GM19397 (cell line): ENCODE results near the gene MTARC2.

Source experiments
- ATAC-seq: cut with Tn5 transposase; IDR thresholded peaks from one replicate; pipeline ENCODE4 v1.9.1; 2021; ENCODE audit warnings: mild to moderate bottlenecking, moderate library complexity; ENCODE audit not compliant: unreplicated experiment

MTARC2 gene

GRCh38 chr1:220797044-220797443 is 48.9 kb downstream of the MTARC2 start:
- no peak for ATAC-seq

DNA sequence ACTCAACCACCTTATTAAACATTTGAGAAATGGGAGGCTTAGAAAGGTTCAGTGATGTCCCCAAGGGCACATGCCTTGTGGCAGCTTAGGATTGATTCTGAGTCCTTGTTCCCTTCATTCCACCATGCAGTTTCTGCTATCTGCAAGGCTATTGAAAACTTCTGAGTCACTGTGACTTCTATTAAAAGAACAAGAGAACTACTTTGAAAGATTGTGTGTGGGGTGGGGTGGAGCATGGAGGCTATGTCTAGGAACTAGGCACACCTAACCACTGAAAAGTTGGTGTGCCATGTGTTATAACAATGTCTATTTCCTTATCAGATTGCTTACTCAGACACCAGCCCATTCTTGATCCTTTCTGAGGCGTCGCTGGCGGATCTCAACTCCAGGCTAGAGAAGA is 49.4 kb downstream of the MTARC2 start:
- ATAC-seq: no peak

GRCh38 chr1:220798338-220798737 is 50.2 kb downstream of the MTARC2 start:
- no peak for ATAC-seq

DNA sequence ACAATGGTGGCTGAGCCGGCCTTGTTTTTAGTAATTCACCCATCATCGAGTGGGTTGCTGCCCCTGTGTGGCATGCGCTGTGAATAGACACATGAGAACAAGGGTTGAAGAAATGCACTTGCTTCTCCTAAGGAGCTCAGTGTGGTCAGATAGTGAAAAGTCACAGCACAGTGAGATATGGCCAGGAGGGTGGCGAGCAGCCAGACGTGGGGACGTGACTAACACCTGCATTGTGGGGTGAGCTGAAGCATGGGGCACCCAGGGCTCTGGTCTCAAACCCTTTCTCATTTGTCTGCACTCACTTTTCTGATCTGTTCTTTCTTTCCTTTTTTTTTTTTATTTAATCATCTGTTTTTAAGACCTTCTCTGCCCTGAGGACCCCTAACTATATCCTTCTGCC is 52.1 kb downstream of the MTARC2 start:
- no peak for ATAC-seq

DNA sequence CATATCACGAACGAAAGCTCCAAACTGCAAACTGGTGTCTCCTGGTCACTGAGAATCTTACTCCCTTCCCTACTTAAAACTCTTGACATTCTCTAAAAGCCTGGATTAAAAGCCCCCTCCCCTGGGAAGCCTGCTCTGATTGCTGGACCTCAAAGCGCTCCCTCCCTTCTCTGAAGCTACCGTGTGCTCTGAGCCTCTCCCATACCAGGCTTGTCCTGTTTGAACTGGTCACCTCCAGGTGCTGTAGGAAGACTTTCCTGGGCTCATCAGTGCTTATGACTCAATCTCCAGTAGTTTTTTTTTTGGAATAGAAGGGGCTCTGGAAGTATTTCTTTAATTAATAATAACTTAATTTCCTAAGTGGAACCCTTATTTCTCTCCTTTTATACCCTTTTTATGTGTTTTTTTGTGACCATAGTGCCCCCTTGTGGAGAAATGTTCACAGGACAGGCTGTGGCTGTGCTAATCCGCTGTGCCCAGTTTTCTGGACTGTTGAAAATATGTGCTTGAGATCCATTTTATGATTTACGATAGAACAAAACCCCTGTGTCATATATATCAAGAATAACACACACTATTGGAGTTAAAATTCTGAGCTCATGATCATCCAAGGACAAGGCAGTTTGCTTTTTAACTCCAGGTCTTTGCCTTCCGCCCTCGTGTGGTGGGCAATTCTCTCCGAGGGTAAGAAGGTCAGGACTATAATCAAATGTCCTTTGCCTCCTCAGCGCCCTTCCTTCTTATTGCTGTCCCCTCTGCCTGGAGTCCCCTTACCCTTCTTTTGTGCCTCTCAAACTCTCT is 55.5 kb downstream of the MTARC2 start:
- no peak for ATAC-seq

DNA sequence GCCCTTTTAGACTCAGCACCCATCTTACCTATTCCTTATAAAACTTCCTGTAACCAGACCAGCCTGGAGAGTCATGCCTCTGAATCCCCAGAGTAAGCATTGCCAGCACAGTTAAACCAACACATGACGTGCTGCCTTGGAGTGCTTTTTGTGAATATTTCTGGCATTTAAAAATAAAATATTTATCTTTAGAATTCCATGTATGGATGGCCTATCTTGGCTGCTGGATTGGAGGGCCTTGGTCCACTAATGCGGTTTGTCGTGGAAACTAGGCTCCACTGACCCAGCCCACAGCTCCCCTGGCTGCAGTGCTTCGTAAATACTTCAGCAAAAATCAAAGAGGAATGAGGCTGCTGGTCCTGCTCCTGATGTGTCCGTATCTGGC is 56.1 kb downstream of the MTARC2 start:
- ATAC-seq: no peak

GRCh38 chr1:220806408-220806807 is 58.3 kb downstream of the MTARC2 start:
- ATAC-seq: no peak

GRCh38 chr1:220807726-220808125 is 59.6 kb downstream of the MTARC2 start:
- no peak for ATAC-seq

- no peak for ATAC-seq
Measured at GRCh38 chr1:220808345-220809186, 60.4 kb downstream of the MTARC2 start.

DNA sequence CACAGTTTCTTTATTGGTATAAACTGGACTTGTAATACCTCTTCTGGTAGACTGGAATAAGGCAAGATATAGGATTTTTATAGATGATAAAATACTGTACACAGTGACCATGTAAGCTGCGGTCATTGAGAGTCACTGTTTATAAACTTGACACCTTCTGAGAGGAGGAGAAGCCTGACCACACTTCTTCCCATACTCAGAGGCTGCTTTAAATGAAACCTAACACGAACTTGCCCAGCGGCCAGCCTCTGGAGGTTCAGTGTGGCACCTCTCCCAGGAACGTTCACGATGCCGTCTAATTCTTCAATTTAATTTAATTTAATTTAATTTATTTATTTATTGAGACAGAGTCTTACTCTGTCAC is 61.0 kb downstream of the MTARC2 start:
- ATAC-seq: no peak

GRCh38 chr1:220809704-220810103 is 61.6 kb downstream of the MTARC2 start:
- no peak for ATAC-seq

DNA sequence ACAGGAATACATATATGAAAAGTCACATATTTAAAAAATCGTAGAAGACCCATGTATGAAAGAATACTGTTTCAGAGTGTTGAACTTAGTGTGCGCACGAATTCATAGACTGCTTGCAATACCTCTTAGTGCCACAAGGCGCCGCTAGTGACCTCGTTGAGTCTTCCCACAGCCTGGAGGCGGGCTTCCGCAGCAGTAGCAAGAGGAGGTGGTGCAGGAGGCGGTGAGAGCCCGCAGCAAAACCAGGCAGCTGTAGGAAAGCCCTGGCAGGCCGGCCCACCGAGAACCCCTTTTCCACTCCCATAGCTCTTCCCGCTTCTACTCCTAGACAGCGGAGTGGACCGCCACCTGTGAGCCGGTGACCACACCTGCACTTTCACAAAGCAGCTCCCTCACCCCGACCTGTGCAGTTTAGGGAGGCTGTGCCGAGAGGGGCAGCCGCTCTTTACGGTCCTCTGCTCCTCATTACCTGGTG is 62.1 kb downstream of the MTARC2 start:
- peak; percentile 91 for ATAC-seq

- no peak for ATAC-seq
Measured at GRCh38 chr1:220810963-220811362, 62.8 kb downstream of the MTARC2 start.

DNA sequence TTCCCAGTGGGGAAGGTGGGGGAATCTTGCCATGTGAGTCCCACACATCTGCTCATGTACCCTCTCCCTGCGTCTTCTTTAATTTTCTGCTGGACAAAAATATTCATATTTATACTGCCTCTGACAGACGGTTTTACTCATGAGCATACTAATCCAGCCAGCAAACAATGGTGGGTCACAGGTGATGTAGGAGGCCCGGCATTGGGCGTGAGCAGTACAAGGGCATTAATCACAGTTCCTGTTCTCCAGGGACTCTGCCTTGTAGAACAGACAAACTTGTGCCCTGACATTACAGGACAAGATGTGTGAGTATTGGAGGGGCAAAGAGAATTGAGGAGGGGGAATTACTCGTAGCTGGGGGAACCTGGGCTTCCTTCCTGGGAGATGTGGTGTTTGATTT is 63.6 kb downstream of the MTARC2 start:
- ATAC-seq: no peak

DNA sequence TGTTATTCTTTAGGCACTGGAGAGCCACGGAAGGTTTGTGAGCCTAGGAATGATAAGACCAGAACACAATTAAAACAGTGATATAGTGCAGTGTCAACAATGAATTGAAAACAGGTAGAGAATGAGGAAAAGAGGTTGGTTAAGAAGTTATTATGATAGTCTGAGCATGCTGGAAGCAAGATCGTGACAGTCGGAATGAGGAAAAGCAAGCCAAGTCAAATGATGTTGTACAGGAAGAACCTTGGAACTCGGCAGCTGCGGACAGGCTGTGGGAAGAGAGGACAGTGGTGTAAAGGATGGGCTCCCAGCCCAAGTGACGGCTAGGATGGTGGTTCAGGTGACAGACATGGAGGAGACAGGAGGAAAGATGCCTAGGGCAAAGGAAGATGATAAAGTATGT is 64.2 kb downstream of the MTARC2 start:
- ATAC-seq: no peak

- no peak for ATAC-seq
Measured at GRCh38 chr1:220813013-220813412, 64.9 kb downstream of the MTARC2 start.

DNA sequence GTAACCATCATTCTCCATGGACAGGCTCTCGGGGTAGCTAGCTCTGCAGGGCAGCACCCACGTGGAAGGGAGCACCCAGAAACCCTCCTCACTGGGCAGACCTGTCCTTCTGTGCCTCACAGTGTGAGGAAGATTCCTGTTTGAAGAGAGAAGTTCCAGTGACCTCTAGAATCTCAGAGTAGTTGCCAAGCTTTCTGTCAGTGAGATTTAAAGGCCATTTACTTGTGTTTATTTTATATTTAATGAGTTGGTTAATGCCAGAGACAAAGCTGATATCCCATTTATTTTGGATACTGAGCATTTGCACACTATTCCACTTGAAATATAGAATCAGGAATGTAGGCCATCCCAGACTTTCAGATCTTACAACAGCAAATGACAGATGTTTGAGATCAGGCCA is 67.3 kb downstream of the MTARC2 start:
- no peak for ATAC-seq

DNA sequence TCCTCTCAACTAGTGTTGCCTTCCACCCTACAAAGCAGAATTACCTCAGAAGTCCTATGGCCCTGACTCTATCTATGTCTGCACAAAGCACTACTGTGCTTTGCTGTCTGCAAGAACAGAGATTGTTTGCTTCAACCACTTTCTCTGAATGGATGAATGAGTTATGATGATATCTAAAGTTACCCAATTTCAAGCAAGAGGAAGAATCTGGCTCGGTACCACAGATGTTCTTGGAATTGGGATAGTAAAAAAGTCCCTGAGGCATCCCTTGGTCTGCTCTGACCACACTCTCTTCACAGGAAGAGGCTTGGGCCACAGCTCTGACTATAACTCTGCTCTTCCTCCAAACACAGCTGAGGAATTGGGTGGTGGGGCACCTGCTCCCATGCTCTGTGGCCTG is 69.8 kb downstream of the MTARC2 start:
- no peak for ATAC-seq

- no peak for ATAC-seq
Measured at GRCh38 chr1:220818421-220819173, 70.5 kb downstream of the MTARC2 start.

GRCh38 chr1:220819467-220820026 is 71.4 kb downstream of the MTARC2 start:
- ATAC-seq: no peak
